Prostate gland (tissue), 2 donors: ENCODE data around the gene MIPOL1.

Experiments used
- POLR2AphosphoS5 ChIP-seq: sonication (generic); formaldehyde crosslinking; IDR thresholded peaks from one replicate; pipeline ENCODE4 v1.6.1; 2017; ENCODE audit warnings: antibody characterized with exemption
- TF ChIP-seq, protein P1 (sequence below), 4 experiments: fragments of 200-600 bp in 2 of 4; fragments of 450-650 bp in 2 of 4; sonication (generic) in 2 of 4; IDR thresholded peaks; 1 replicate in 3 of 4; 2 replicates in 1 of 4; pipeline ENCODE4 v1.5.1; 2016 to 2019; ENCODE audit warnings: antibody characterized with exemption in 4 of 4, mild to moderate bottlenecking in 2 of 4, moderate library complexity in 2 of 4

DNA sequence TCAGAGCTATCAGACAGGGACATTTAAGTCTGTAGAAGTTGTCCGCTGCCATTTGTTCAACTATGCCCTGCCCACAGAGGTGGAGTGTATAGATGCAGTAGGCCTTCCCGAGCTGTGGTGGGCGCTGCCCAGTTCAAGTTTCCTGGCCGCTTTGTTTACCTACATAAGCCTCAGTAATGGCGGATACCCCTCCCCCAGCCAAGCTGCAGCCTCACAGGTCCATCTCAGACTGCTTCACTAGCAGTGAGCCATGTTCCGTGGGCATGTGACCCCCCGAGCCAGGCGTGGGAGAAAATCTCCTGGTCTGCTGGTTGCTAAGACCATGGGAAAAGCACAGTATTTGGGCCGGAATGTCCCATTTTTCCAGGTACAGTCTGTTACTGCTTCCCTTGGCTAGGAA, 165.9 kb downstream of the MIPOL1 start:
- TF ChIP-seq, protein P1, sequence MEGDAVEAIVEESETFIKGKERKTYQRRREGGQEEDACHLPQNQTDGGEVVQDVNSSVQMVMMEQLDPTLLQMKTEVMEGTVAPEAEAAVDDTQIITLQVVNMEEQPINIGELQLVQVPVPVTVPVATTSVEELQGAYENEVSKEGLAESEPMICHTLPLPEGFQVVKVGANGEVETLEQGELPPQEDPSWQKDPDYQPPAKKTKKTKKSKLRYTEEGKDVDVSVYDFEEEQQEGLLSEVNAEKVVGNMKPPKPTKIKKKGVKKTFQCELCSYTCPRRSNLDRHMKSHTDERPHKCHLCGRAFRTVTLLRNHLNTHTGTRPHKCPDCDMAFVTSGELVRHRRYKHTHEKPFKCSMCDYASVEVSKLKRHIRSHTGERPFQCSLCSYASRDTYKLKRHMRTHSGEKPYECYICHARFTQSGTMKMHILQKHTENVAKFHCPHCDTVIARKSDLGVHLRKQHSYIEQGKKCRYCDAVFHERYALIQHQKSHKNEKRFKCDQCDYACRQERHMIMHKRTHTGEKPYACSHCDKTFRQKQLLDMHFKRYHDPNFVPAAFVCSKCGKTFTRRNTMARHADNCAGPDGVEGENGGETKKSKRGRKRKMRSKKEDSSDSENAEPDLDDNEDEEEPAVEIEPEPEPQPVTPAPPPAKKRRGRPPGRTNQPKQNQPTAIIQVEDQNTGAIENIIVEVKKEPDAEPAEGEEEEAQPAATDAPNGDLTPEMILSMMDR (IDR thresholded peaks at IDR 0.05) = no peak
- no peak for TF ChIP-seq POLR2AphosphoS5
